ENCODE measurements around the gene UBE2H. TPM values are rescaled to one million over a fixed set of nuclear protein-coding genes. Genes with fewer than 3 reads are reported as not detected.

Gene UBE2H
- total RNA-seq, 6 experiments from 2014 or later, result 89.7 to 108 (median 105) TPM

GRCh38 chr7:129908181-129908580 lies 44.6 kb downstream of the UBE2H start:
- Mint-ChIP-seq H3K27me3 (ENCODE audit: insufficient read depth) (no peaks in the 10 kb centered on the region; the same call in 1 of the 2 replicates), H3K4me1 (ENCODE audit: low read depth) (peaks cover 88% of the 10 kb centered on the region), H3K4me3 (peak overlapping the region; percentile 20; the same call in 1 of the 2 replicates), H3K9me3 (no peaks in the 10 kb centered on the region), H3K27ac (peak overlapping the region; percentile 50; the same call in 1 of the 2 replicates), H3K36me3 (ENCODE audit: low read depth) (peaks cover 60% of the 10 kb centered on the region)
- DNase-seq, result peak; percentile 26
- TF ChIP-seq CTCF (IDR thresholded peaks at IDR 0.05), result no peak

GRCh38 chr7:129907122-129907736 lies 45.5 kb downstream of the UBE2H start:
- H3K9me3 Mint-ChIP-seq, result no peaks in the 10 kb centered on the region
- peaks cover 60% of the 10 kb centered on the region for H3K36me3 Mint-ChIP-seq (ENCODE audit: low read depth)
- peak overlapping the region; percentile 26 for H3K27ac Mint-ChIP-seq
- TF ChIP-seq CTCF (IDR thresholded peaks at IDR 0.05), result no peak
- peaks cover 96% of the 10 kb centered on the region for H3K4me1 Mint-ChIP-seq (ENCODE audit: low read depth)
- no peak overlapping the region for H3K4me3 Mint-ChIP-seq
- DNase-seq, result no peak
- no peaks in the 10 kb centered on the region; the same call in 1 of the 2 replicates for H3K27me3 Mint-ChIP-seq (ENCODE audit: insufficient read depth)

- Mint-ChIP-seq H3K27me3 (ENCODE audit: insufficient read depth) (no peaks in the 10 kb centered on the region; the same call in 1 of the 2 replicates), H3K4me3 (no peak overlapping the region), H3K27ac (no peak overlapping the region), H3K36me3 (ENCODE audit: low read depth) (peaks cover 56% of the 10 kb centered on the region), H3K4me1 (ENCODE audit: low read depth) (peaks cover 91% of the 10 kb centered on the region), H3K9me3 (no peaks in the 10 kb centered on the region)
- peak; percentile 24 for DNase-seq
- no peak for TF ChIP-seq CTCF (IDR thresholded peaks at IDR 0.05)
These were observed 46.1 kb downstream of the UBE2H start for GRCh38 chr7:129906700-129907099.

GRCh38 chr7:129903935-129904334 lies 48.8 kb downstream of the UBE2H start:
- Mint-ChIP-seq H3K36me3 (ENCODE audit: low read depth) (peaks cover 47% of the 10 kb centered on the region), H3K4me3 (no peak overlapping the region), H3K27ac (peak overlapping the region; percentile 4; the same call in 1 of the 2 replicates), H3K4me1 (ENCODE audit: low read depth) (peaks cover 73% of the 10 kb centered on the region), H3K9me3 (no peaks in the 10 kb centered on the region), H3K27me3 (ENCODE audit: insufficient read depth) (no peaks in the 10 kb centered on the region; the same call in 1 of the 2 replicates)
- DNase-seq, result no peak
- no peak for TF ChIP-seq CTCF (IDR thresholded peaks at IDR 0.05)

- Mint-ChIP-seq H3K27me3 (ENCODE audit: insufficient read depth) (no peaks in the 10 kb centered on the region; the same call in 1 of the 2 replicates), H3K4me1 (ENCODE audit: low read depth) (peaks cover 69% of the 10 kb centered on the region), H3K27ac (no peak overlapping the region), H3K9me3 (no peaks in the 10 kb centered on the region), H3K4me3 (no peak overlapping the region; the same call in 1 of the 2 replicates), H3K36me3 (ENCODE audit: low read depth) (peaks cover 45% of the 10 kb centered on the region)
- DNase-seq, result no peak
- TF ChIP-seq CTCF (IDR thresholded peaks at IDR 0.05), result no peak
These were observed 49.9 kb downstream of the UBE2H start for GRCh38 chr7:129902788-129903422.
